ENCODE data around the gene ADAM12. TPM values are rescaled to one million over a fixed set of nuclear protein-coding genes. Genes with fewer than 3 reads are reported as not detected.

Gene ADAM12
- total and polyA plus RNA-seq, 8 donors, result 0.03 to 3.7 (median 0.15) TPM

DNA sequence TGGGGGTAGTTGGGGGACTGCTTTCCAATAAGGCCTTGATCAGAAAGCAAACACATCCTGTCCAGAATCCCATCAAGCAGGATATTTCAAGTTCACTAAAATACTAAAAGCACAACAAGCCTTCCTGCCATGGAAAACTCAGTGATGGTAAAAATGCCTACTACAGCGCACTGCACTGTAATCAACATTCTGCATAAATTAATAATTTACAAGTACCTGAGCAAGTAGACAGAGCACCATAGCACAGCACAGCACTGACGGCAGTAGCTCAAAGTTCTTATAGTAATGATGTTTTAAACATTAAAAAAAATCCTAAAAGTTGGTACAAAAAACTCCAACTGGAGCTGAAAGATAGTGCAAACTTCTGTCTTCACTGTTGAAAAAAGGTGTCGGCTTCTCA lies 371.4 kb downstream of the ADAM12 start:
- TF ChIP-seq, protein P1, sequence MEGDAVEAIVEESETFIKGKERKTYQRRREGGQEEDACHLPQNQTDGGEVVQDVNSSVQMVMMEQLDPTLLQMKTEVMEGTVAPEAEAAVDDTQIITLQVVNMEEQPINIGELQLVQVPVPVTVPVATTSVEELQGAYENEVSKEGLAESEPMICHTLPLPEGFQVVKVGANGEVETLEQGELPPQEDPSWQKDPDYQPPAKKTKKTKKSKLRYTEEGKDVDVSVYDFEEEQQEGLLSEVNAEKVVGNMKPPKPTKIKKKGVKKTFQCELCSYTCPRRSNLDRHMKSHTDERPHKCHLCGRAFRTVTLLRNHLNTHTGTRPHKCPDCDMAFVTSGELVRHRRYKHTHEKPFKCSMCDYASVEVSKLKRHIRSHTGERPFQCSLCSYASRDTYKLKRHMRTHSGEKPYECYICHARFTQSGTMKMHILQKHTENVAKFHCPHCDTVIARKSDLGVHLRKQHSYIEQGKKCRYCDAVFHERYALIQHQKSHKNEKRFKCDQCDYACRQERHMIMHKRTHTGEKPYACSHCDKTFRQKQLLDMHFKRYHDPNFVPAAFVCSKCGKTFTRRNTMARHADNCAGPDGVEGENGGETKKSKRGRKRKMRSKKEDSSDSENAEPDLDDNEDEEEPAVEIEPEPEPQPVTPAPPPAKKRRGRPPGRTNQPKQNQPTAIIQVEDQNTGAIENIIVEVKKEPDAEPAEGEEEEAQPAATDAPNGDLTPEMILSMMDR (IDR thresholded peaks at IDR 0.05), result no peak
- Histone ChIP-seq H3K9me3 (no peaks in the 10 kb centered on the region), H3K36me3 (no peaks in the 10 kb centered on the region), H3K4me3 (no peak overlapping the region), H3K27me3 (no peaks in the 10 kb centered on the region), H3K4me1 (peaks cover 0 to 1% (median 0%) of the 10 kb centered on the region in 3 donors), H3K27ac (peak overlapping the region in 2 of 4 donors; percentile 19 to 63)
- FAIRE-seq (no peak), ATAC-seq (peak; percentile 43 to 78 (median 65)), DNase-seq (no peak)
- WGBS, 2 donors, result 67 to 75% methylated on average over 3 of the region's 3 CpGs
- intact Hi-C loops (cut with DNase I), result no loop called here

DNA sequence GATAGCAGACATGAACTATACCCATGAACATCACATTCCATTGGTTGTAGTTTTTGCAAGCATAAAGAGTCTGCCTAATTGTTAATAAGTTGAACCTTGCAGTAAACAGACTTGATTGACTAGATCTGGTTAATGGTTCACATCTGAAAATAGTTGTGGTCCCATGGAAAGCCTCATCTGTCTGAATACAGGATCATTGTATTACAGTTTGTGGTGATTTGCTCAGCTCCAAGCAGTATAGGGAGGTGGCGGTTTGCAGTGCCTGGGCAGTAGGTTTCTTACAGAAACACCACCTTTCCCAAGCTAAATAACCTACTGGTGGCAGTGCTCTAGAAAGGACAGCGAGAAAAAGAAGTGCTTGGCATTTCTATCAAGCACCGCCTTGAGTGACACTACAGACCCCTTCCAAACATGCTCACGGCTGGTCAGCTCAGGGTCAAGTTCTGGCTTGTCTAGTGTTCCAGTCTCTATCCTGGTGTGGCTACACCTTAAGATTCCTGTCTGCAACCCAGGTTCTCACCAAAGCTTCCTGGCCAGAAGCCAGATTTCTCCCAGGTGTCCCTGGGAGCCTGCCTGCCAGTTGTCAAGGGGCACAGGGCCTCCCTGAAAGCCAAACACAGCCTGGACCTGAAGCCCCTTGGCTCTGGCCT lies 372.0 kb downstream of the ADAM12 start:
- Histone ChIP-seq H3K27me3 (no peaks in the 10 kb centered on the region), H3K9me3 (no peaks in the 10 kb centered on the region), H3K27ac (peak overlapping the region in 2 of 4 donors; percentile 19 to 63), H3K4me1 (no peaks in the 10 kb centered on the region), H3K4me3 (no peak overlapping the region), H3K36me3 (no peaks in the 10 kb centered on the region)
- intact Hi-C loops (cut with DNase I), result no loop called here
- no peak for FAIRE-seq
- no peak for DNase-seq
- TF ChIP-seq, protein P1 (IDR thresholded peaks at IDR 0.05), result no peak
- 79 to 86% methylated on average over 4 of the region's 4 CpGs for WGBS, 2 donors
- ATAC-seq, result peak in 2 of 4 donors; percentile 60 to 65

DNA sequence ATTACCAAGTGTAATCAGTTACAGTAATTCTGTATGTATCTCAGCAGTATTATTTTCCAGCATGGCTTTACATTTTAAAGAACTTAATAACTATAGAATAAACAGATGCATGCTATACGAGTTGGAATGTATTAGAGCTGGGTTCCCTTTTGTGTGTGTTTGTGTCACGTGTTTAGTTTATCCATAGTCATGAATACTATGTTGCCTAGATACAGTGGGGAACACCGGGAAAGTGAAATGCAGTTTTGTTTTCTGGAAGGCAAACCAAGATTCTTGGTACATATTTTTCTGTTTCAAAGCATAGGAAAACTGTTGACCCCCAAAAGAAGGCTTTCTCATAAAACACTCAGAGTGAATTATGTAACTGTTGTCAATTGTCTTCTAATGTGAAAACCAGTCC lies 372.9 kb downstream of the ADAM12 start:
- 72 to 77% methylated on average over 3 of the region's 3 CpGs for WGBS, 2 donors
- no peaks in the 10 kb centered on the region for H3K4me1 ChIP-seq
- H3K9me3 ChIP-seq, result no peaks in the 10 kb centered on the region
- no peak for FAIRE-seq
- DNase-seq, result no peak
- no peak for ATAC-seq
- no peak overlapping the region for H3K4me3 ChIP-seq
- intact Hi-C loops (cut with DNase I), result no loop called here
- TF ChIP-seq, protein P1 (IDR thresholded peaks at IDR 0.05), result no peak
- no peak overlapping the region for H3K27ac ChIP-seq
- no peaks in the 10 kb centered on the region for H3K36me3 ChIP-seq
- no peaks in the 10 kb centered on the region for H3K27me3 ChIP-seq

DNA sequence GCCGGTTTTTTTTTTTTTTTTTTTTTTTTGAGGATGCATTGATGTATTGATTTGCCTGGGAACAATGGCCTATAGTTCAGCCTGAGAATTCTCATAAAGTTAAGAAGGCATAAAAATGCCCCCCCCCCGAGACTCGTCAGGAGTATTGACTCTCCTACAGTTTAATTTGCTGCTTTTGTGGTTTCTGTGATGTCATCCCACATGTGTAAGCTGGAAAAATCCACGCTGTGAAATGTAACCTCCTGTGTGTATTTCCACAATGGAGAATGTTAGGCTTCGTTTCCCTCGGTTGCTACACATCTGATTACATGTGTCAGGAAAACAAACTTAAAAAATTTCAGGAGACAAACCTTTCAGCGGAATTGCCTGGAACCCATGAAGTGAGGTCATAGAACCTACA lies 374.0 kb downstream of the ADAM12 start:
- TF ChIP-seq, protein P1 (IDR thresholded peaks at IDR 0.05), result no peak
- H3K9me3 ChIP-seq, result no peaks in the 10 kb centered on the region
- 53 to 63% methylated on average over 7 of the region's 7 CpGs for WGBS, 2 donors
- no peak for FAIRE-seq
- H3K27me3 ChIP-seq, result no peaks in the 10 kb centered on the region
- no peaks in the 10 kb centered on the region for H3K36me3 ChIP-seq
- H3K4me3 ChIP-seq, result no peak overlapping the region
- peak in 1 of 4 donors; percentile 19 for ATAC-seq
- intact Hi-C loops (cut with DNase I), result no loop called here
- no peak for DNase-seq
- no peaks in the 10 kb centered on the region for H3K4me1 ChIP-seq
- H3K27ac ChIP-seq, result no peak overlapping the region

DNA sequence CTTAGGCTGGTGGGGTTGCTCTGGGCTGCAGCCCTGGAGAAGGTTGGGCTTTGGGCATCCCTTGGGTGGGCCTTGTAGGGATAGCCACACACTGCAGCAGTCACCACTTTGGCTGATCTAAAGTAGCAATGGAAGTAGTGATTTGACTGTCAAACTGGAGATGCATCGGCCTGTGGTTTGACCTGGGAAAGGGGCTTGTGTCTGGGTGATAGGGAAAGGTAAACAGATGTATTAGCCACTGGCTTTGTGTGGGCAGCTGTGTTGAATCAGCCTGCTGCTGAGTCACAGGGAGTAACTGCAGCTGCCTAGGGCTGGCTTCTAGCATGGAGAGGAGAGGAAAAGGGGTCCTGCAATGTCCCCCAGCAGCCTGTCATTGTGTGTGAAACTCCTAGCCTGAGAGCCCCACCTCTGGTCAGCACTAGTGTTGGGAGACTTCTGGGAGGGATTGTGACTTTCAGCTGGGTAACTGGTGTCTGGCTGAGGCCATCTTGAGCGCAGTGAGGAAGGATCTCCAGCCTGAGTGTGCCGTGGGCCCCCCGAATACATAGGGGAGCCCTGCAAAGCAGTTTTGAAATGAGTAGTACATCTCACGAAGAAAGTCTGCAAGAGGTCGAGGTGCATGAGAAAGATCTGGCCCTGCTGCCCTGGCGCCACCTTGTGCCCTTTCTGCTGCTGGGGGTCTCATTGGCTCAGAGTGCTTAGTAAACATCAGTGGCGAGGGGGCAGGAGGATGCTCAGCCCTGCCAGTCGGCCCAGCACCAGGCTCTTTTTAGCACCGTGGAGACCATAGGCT lies 374.6 kb downstream of the ADAM12 start:
- TF ChIP-seq, protein P1 (IDR thresholded peaks at IDR 0.05), result no peak
- no peaks in the 10 kb centered on the region for H3K4me1 ChIP-seq
- H3K9me3 ChIP-seq, result no peaks in the 10 kb centered on the region
- intact Hi-C loops (cut with DNase I), result no loop called here
- H3K4me3 ChIP-seq, result no peak overlapping the region
- no peaks in the 10 kb centered on the region for H3K36me3 ChIP-seq
- H3K27ac ChIP-seq, result no peak overlapping the region
- no peaks in the 10 kb centered on the region for H3K27me3 ChIP-seq
- FAIRE-seq (no peak), DNase-seq (no peak), ATAC-seq (peak in 2 of 4 donors; percentile 52 to 64)
- 58 to 70% methylated on average over 10 of the region's 10 CpGs for WGBS, 2 donors
